ENCODE measurements around the gene GKAP1. TPM values are rescaled to one million over a fixed set of nuclear protein-coding genes. Genes with fewer than 3 reads are reported as not detected.
A peak's percentile ranks its signal among the peaks of the same experiment; 100 is the strongest.
"Not testable (repeated sequence)": the region's sequence is repeated elsewhere in the genome, so short reads cannot be mapped to it uniquely, and the experiment has no call there.

Gene GKAP1
- total RNA-seq, 1 donor from 2014 or later, result 8.6 TPM

GRCh38 chr9:83706676-83707517 lies 110.7 kb downstream of the GKAP1 start:
- Mint-ChIP-seq H3K4me1 (peaks cover 26% of the 10 kb centered on the region), H3K9me3 (peaks cover 3% of the 10 kb centered on the region), H3K27ac (peak overlapping the region; percentile 100), H3K4me3 (peak overlapping the region; percentile 95), H3K36me3 (peaks cover 4% of the 10 kb centered on the region), H3K27me3 (ENCODE audit: low read depth) (no peaks in the 10 kb centered on the region)
- TF ChIP-seq CTCF (IDR thresholded peaks at IDR 0.05; ENCODE audit: unreplicated experiment), result no peak
- peak; percentile 45 to 66 for DNase-seq (ENCODE audit: low spot score in 2 of 2, unreplicated experiment in 2 of 2)

- DNase-seq (ENCODE audit: low spot score in 2 of 2, unreplicated experiment in 2 of 2); H3K36me3 Mint-ChIP-seq: not testable (repeated sequence)
Measured at GRCh38 chr9:83705219-83705651, 112.3 kb downstream of the GKAP1 start.

GRCh38 chr9:83701769-83702168 lies 115.8 kb downstream of the GKAP1 start:
- H3K36me3 Mint-ChIP-seq, result peaks cover 4% of the 10 kb centered on the region
- DNase-seq (ENCODE audit: low spot score in 2 of 2, unreplicated experiment in 2 of 2), result no peak
- H3K9me3 Mint-ChIP-seq, result peaks cover 3% of the 10 kb centered on the region
- peak overlapping the region; percentile 2 for H3K27ac Mint-ChIP-seq
- no peak overlapping the region for H3K4me3 Mint-ChIP-seq
- TF ChIP-seq CTCF (IDR thresholded peaks at IDR 0.05; ENCODE audit: unreplicated experiment), result no peak
- no peaks in the 10 kb centered on the region for H3K27me3 Mint-ChIP-seq (ENCODE audit: low read depth)
- peaks cover 20% of the 10 kb centered on the region for H3K4me1 Mint-ChIP-seq

More at GRCh38 chr9:83705219-83705651, 112.3 kb downstream of the GKAP1 start:
- peak overlapping the region; percentile 100 for H3K27ac Mint-ChIP-seq
- peaks cover 28% of the 10 kb centered on the region for H3K4me1 Mint-ChIP-seq
- H3K9me3 Mint-ChIP-seq; H3K27me3 Mint-ChIP-seq (ENCODE audit: low read depth): not testable (repeated sequence)
- peak overlapping the region; percentile 95 for H3K4me3 Mint-ChIP-seq

- TF ChIP-seq CTCF (IDR thresholded peaks at IDR 0.05; ENCODE audit: unreplicated experiment), result no peak
- Mint-ChIP-seq H3K27me3 (ENCODE audit: low read depth) (no peaks in the 10 kb centered on the region), H3K4me3 (no peak overlapping the region), H3K9me3 (peaks cover 3% of the 10 kb centered on the region), H3K27ac (no peak overlapping the region), H3K4me1 (peaks cover 16% of the 10 kb centered on the region), H3K36me3 (peaks cover 4% of the 10 kb centered on the region)
- no peak for DNase-seq (ENCODE audit: low spot score in 2 of 2, unreplicated experiment in 2 of 2)
Measured at GRCh38 chr9:83701286-83701685, 116.3 kb downstream of the GKAP1 start.

- H3K27ac Mint-ChIP-seq, result no peak overlapping the region
Measured at GRCh38 chr9:83699615-83700014, 118.0 kb downstream of the GKAP1 start.

More at GRCh38 chr9:83699615-83700014, 118.0 kb downstream of the GKAP1 start:
- peaks cover 6% of the 10 kb centered on the region for H3K4me1 Mint-ChIP-seq
- no peaks in the 10 kb centered on the region for H3K36me3 Mint-ChIP-seq
- no peak for DNase-seq (ENCODE audit: low spot score in 2 of 2, unreplicated experiment in 2 of 2)
- H3K4me3 Mint-ChIP-seq, result no peak overlapping the region
- H3K27me3 Mint-ChIP-seq (ENCODE audit: low read depth), result no peaks in the 10 kb centered on the region
- TF ChIP-seq CTCF (IDR thresholded peaks at IDR 0.05; ENCODE audit: unreplicated experiment), result no peak
- H3K9me3 Mint-ChIP-seq, result no peaks in the 10 kb centered on the region

Data from mesothelial cell of epicardium (in vitro differentiated cells).